GM18526 (cell line): ENCODE measurements around the gene SZT2.

Experiments
- POLR2A ChIP-seq: IDR thresholded peaks from 3 replicates; pipeline ENCODE4 v1.6.1; 2011; ENCODE audit not compliant: insufficient read length; ENCODE audit errors: extremely low read depth

The SZT2 gene

DNA sequence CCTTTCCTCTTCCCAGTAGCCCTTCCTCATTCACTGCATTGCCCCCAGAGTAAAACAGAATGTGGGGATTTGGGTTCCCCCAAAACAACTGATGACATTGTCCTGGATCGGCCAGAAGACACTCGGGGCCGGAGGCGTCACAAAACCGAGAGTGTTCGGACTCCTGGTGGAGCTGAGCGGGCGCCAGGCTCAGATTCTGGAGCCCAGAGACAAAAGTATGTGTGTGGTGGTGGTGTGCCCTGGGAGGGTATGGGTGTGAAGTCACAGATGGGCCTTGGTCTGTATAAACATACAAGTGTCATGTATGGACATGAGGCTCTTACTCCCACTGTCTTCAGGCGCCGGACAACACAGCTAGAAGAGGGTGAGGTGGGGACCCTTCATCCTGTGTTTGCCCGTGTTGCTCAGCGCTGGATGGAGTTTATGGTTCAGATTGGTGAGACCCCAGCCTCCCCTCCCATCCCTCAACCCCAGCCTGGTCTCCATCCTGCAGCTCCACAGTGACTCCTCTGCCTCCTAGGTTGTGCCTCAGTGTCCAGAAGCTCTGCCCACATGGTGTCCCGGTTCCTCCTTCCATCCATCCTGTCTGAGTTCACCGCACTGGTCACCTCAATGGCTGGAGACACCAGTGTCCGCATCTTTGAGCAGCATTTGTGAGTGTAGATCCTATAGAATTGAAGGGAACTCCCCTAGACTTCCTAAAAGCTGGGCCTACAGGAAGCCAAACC lies 51.6 kb downstream of the SZT2 start:
- TF ChIP-seq POLR2A, result no peak

DNA sequence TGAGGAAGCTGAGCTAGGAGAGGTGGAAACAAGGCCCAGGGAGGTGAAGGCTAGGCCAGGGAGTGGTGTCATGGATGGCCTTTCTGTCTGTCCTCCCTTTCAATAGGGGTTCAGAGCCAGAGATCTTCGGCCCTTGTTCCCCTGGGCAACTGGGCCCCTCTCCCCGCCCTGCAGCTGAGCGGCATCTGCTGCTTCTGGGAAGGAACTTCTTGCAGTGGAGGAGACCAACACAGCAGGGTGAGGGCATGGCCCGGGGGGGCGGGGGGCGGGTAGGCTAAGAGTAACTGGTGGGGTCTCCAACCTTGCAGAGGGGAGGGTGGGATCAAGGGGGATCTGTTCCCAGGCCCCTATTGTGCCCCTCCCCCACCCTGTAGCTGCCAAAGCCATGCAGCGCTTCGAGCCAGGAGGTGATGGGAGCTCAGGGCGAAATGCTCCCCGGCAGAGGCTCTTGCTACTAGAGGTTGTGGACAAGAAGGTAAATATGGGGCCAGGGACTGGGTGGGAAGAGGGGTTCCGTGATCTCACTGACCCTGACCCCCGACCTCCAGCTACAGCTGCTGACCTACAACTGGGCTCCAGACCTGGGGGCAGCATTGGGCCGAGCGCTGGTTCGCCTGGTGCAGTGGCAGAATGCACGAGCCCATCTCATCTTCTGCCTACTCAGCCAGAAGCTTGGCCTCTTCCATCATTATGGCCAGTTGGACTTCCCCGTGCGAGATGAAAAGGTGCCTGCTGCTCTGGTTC lies 52.4 kb downstream of the SZT2 start:
- no peak for TF ChIP-seq POLR2A

DNA sequence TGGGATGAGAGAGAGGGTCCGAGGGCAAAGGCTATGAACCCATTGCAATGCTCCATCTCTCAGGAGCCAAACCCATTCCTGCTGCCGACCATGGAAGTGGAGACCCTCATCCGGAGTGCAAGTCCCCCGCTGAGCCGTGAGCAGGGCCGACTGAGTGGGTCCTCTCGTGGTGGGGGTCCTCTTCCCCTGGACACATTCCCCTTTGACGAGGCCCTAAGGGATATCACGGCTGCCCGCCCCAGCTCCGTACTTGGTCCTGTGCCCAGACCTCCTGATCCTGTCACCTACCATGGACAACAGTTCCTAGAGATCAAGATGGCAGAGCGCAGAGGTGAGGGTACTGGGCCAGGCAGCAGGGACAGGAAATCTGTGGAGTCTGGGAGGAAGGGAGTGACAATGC lies 53.1 kb downstream of the SZT2 start:
- no peak for TF ChIP-seq POLR2A

DNA sequence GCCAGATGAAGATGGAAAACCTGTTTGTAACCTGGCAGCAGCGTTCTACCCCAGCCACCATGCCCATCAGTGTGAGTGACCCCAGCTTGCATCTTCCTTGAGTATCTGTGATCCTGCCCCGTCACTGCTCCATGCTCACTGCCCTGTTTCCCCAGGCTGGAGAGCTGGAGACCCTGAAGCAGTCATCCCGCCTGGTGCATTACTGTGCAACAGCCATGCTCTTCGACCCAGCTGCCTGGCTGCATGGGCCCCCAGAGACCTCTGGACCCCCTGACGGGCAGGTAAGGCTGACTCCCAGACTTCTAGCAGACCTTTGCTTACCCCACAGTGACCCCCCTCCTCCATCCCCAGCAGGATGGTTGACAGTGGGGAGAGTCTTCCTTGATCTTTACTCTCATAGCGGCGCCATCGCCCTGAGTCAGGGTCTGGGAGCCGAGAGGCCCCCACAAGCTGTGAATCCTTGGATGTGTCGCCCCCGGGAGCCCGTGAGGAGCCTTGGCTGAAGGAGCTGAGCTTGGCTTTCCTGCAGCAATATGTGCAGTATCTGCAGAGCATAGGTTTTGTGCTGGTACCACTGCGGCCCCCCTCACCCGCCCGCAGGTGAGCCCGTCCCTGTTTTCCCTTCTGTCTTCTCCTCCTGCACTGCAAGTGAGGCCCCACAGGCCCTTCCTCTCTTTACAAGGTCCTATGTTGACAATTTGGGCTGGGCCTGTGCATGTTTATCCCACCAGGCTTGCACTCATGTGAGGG lies 53.7 kb downstream of the SZT2 start:
- no peak for TF ChIP-seq POLR2A

DNA sequence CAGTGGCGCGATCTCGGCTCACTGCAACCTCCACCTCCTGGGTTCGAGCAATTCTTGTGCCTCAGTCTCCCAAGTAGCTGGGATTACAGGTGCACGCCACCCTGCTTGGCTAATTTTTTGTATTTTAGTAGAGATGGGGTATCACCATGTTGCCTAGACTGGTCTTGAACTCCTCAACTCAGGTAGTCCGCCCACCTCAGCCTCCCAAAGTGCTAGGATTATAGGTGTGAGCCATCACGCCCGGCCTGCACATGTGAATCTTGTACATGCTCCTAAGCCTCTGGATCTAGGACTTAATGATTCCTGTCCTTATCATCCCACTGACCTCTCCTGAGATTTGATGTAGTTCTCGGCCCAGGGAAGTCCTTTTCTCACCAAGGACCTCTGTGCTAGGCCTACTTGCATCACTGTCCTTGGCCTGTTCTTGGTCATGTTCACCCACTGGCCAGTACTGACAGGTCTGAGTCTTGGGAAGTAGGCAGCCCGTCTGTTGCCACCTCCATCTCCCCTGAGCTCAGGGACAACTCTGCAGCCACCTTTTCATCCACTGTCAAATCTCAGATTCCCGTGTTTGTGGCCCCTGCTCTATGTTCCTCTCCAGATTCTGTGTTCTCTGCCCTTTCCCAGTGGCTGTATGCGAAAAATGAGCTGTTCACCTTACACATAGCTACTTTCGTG lies 54.6 kb downstream of the SZT2 start:
- no peak for TF ChIP-seq POLR2A

DNA sequence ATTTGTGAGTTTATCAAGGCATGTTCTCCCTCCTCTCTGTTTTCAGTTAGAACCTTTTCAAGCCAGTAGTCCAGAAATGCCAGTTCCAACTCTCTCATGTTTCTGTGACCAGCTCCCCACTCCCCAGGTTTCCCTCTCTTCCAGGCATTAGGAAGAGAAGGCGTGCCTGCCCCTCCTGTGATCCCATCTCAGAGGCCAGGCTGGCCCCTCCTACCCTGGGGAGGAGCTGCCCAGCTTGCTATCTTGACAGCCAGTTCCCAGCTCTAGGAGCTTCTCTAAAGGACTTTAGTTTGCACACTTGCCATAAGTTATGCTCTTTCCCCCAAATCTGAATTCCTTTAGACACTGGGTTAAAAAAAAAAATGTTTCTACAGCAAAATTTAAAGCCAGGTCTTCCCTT lies 55.1 kb downstream of the SZT2 start:
- TF ChIP-seq POLR2A, result no peak

DNA sequence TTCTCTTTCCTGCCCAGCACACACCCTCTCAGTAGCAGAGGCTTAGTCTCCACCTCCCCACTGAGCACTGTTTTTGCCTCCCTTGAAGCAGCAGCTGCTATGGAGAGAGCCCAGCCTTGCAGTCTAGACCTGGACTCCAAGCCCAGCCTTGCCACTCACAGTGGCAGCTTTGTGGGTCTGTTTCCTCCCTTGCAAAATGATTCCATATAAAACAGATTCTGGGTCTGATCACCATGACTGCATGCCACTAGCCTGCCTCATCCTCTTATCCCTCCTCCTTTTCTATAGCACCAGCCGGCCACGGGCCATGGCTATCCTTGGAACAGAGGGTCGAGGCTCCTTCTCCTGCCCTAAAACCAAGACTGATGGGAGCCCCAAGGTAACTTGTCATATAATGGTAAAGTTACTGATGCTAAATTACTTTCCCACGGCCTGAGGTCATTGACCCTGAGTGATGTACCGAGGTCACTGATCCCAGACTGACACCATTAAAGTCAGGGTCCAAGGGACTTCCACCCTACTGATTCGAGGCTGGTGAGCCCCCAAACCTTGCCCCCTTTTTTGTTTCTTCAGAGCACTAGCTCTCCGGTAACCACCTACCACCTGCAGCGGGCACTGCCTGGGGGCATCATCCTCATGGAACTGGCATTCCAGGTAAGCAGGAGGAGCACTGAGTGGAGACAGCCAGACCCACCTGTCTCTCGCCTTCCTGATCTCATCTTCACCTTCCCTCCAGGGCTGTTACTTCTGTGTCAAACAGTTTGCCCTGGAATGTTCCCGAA lies 56.1 kb downstream of the SZT2 start:
- no peak for TF ChIP-seq POLR2A

DNA sequence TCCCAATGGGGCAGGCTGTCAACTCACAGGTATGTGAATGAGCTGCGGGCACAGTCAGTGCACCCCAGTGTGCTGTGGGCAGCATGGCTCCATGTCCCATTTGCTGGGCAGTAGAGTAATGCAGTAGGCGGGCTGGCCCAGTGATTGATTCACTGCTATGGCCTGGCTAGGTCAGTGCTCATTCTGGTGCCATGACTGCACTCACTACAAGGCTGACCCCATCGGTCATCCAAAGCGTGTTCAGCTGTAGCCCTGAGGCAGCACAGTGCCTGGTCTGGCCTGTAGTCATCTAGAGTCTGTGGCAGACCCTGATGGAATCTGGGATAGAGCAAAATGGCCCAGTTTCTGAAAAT lies 56.7 kb downstream of the SZT2 start:
- TF ChIP-seq POLR2A, result no peak

DNA sequence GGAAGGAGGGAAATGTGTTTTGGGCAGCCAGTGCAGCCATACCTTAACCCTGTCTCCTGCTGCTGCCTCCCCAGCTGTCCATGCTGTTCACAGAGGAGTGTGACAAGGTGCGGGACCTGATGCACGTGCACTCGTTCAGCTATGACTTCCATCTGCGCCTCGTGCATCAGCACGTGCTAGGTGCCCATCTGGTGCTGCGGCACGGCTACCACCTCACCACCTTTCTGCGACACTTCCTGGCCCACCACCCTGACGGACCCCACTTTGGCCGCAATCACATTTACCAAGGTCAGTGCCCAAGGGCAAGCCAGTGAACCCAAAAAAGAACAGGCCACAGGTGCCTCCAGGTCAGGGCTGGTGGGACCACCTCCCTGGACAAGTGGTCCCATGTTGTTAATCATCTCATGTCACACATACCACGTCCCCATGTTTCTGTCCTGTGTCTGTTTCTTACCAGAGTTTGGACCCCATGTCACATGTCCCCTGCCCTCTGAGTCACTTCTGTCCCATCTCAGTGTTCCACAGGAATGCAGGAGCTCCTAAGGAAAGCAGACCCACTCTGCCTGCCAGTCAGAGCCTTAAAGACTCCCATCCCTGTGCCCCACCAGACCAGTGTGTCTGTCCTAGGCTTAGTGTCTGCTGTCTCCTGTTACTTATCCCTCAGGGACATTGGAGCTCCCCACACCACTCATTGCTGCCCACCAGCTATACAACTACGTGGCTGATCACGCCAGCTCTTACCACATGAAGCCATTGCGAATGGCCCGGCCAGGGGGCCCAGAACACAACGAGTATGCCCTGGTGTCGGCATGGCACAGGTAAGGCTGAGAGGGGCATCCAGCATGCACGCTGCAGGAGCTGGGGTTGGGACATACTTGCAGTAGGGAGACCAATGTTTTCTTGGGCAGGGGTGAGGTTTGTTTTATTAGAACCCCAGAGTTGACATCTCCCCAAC lies 57.5 kb downstream of the SZT2 start:
- no peak for TF ChIP-seq POLR2A

DNA sequence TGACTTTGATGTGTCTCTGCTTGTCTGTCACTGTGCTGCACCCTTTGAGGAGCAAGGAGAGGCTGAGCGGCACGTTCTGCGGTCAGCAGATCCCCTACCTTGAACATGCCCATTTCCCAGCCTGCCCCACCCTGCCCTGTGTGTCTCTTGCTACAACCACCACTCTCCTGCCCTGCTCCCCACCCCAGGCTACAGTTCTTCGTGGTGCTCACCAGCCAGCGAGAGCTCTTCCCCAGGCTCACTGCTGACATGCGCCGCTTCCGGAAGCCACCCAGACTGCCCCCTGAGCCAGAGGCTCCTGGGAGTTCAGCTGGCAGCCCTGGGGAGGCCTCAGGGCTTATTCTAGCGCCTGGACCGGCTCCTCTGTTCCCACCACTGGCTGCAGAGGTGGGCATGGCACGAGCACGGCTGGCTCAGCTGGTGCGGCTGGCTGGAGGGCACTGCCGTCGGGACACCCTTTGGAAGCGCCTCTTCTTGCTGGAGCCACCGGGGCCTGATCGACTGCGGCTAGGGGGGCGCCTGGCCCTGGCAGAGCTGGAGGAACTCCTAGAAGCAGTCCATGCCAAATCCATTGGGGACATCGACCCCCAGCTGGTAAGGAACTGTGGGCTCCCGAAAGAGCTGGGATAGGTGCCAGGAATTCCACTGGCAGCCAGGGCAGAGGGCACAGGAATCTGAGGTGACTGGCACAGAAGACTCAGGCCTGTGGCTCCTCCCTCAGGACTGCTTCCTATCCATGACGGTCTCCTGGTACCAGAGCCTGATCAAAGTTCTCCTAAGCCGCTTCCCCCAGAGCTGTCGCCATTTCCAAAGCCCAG lies 58.4 kb downstream of the SZT2 start:
- TF ChIP-seq POLR2A, result no peak

DNA sequence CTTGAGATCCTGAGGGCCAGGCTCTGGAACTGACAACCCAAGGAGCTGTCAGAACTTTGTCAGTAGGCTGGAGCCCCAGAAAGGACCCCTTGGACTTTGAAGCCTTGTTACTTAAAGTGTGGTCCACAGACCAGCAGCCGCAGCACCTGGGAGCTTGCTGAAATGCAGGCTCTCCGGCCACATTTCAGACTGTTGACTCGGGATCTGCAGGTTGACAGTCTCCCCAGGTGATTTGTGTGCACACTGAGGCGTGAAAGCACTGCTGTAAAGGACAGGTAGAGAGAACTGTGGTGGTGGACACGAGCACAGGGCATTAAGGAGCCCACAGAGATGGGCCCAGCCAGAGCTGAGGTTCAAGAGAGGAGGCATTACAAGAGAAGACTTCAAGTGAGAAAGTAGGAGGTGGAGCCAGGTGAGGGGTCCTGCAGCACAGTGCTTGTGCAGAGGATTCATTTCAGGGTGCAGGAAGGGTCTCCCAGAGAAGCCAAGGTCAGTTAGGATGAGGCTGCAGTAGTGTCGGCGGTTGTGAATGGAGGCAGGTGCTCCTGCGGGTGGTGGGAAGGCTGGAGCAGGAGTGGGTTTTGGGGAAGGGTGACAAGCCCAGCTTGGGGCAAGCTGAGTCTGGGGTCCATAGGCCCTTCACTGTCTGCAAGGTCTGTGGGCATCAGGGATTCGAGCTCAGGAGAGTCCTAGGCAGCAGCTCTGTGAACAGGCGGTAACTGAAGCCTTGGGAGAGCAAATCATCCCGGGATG lies 59.4 kb downstream of the SZT2 start:
- TF ChIP-seq POLR2A, result no peak

DNA sequence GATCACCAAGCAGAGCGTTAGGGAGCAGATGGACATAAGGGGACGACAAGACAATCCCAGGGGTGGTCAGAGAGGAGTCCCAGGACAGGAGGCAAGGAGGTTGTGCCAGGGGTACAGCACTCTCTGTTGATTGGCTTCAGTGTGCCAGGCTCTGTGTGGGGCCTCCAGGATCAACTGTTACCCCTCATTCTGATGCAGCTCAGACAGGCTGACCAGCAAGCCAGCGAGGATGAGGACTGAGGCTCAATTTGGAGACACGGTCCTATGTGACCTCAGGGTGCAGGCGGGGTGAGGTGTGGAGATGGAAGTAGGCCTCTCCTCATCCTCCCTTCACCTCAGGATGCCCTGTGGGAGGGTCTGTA lies 60.0 kb downstream of the SZT2 start:
- TF ChIP-seq POLR2A, result no peak
